CD4-positive, CD25-positive, alpha-beta regulatory T cell (primary cell): ENCODE data around the gene PLXNA4. TPM values are rescaled to one million over a fixed set of nuclear protein-coding genes. Genes with fewer than 3 reads are reported as not detected.

Experiments used
- ATAC-seq, 2 donors: fragments of 150-1000 bp; cut with Tn5 transposase; one replicate each; pipeline ENCODE4 v1.10.0; 2021; ENCODE audit warnings: low read depth in 2 of 2, moderate number of reproducible peaks in 2 of 2, moderate library complexity in 1 of 2
- DNase-seq, 3 donors: peaks; one replicate each; pipeline versions ENCODE4 v3.0.0 to v3.0.0-alpha.2; 2012 to 2022; ENCODE audit warnings: mixed read lengths in 1 of 3
- H3K27ac ChIP-seq: one replicate; pipeline ENCODE4 v1.7.0; 2013; ENCODE audit warnings: mild to moderate bottlenecking, low read length; ENCODE audit not compliant: insufficient read depth, poor library complexity, severe bottlenecking
- H3K27me3 ChIP-seq: one replicate; pipeline ENCODE4 v1.7.0; 2013; ENCODE audit warnings: low read length; ENCODE audit not compliant: control insufficient read depth, insufficient read depth
- H3K36me3 ChIP-seq: one replicate; pipeline ENCODE4 v1.7.0; 2013; ENCODE audit warnings: mild to moderate bottlenecking, low read length, moderate library complexity; ENCODE audit not compliant: control insufficient read depth, insufficient read depth
- H3K4me1 ChIP-seq: 2 replicates; pipeline ENCODE4 v1.7.0; 2013; ENCODE audit warnings: mild to moderate bottlenecking, low read length; ENCODE audit not compliant: insufficient read depth, control insufficient read depth, poor library complexity, severe bottlenecking
- H3K4me3 ChIP-seq: one replicate; pipeline ENCODE4 v1.7.0; 2013; ENCODE audit warnings: low read depth, mild to moderate bottlenecking, low read length, moderate library complexity
- H3K9me3 ChIP-seq, 2 experiments: 1 replicate in 1 of 2; 2 replicates in 1 of 2; pipeline ENCODE4 v1.7.0; 2013; ENCODE audit warnings: low read length in 2 of 2, mild to moderate bottlenecking in 1 of 2, moderate library complexity in 1 of 2; ENCODE audit not compliant: control insufficient read depth in 2 of 2
- H3K27ac Mint-ChIP-seq, 3 donors: one replicate each; pipeline ENCODE4 v1.8.0; 2020 to 2022; ENCODE audit warnings: mild to moderate bottlenecking in 3 of 3, mixed read lengths in 3 of 3, moderate library complexity in 2 of 3
- H3K27me3 Mint-ChIP-seq: one replicate; pipeline ENCODE4 v1.8.0; 2022; ENCODE audit warnings: mild to moderate bottlenecking, mixed read lengths
- H3K36me3 Mint-ChIP-seq: one replicate; pipeline ENCODE4 v1.8.0; 2020; ENCODE audit warnings: mixed read lengths
- H3K4me1 Mint-ChIP-seq, 4 donors: one replicate each; pipeline ENCODE4 v1.8.0; 2020 to 2022; ENCODE audit warnings: mixed read lengths in 4 of 4, mild to moderate bottlenecking in 1 of 4
- H3K4me3 Mint-ChIP-seq, 4 donors: one replicate each; pipeline ENCODE4 v1.8.0; 2020 to 2022; ENCODE audit warnings: mild to moderate bottlenecking in 4 of 4, mixed read lengths in 4 of 4, moderate library complexity in 3 of 4
- H3K9me3 Mint-ChIP-seq, 7 donors: one replicate each; pipeline ENCODE4 v1.8.0; 2020 to 2022; ENCODE audit warnings: mixed read lengths in 7 of 7, mild to moderate bottlenecking in 3 of 7, moderate library complexity in 2 of 7
- polyA plus RNA-seq, 4 donors: library from polyadenylated mRNA; unstranded; fragments of 300-500 nt; fragmentation: Illumina TruSeq; gene quantifications; one replicate each; pipeline ENCODE4 v1.2.3, GENCODE V29; 2021
- total RNA-seq: library from RNA; stranded (reverse); gene quantifications from one replicate; pipeline ENCODE4 v1.2.3, GENCODE V29; 2022

Gene PLXNA4
- total and polyA plus RNA-seq, 5 donors from 2014 or later = 0.27 TPM; not detected in 4

GRCh38 chr7:132254455-132254854, 321.8 kb downstream of the PLXNA4 start:
- H3K4me3 ChIP-seq = no peak overlapping the region
- DNase-seq (no peak), ATAC-seq (no peak)
- Mint-ChIP-seq H3K36me3 (no peaks in the 10 kb centered on the region), H3K4me3 (no peak overlapping the region), H3K9me3 (peaks cover 0 to 2% (median 0%) of the 10 kb centered on the region in 7 donors), H3K4me1 (no peaks in the 10 kb centered on the region), H3K27me3 (no peaks in the 10 kb centered on the region), H3K27ac (no peak overlapping the region)
- H3K9me3 ChIP-seq = no peaks in the 10 kb centered on the region
- no peaks in the 10 kb centered on the region for H3K27me3 ChIP-seq
- no peaks in the 10 kb centered on the region for H3K36me3 ChIP-seq
- no peak overlapping the region for H3K27ac ChIP-seq
- H3K4me1 ChIP-seq = no peaks in the 10 kb centered on the region

DNA sequence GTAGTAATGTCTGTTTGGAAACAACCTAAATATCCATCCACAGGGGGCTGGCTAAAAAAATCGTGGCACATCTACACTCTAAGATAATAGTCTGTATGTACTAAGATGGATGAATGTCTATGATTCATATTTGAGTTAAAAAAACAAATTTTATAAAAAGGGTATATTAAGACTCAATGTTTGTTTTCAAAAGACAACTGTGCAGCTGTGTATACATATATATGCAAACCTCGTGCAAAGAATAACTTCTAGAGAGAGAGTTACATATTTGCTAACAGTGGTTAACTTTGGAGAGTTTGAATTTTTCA, 323.5 kb downstream of the PLXNA4 start:
- no peak overlapping the region for H3K27ac ChIP-seq
- DNase-seq = no peak
- no peak overlapping the region for H3K4me3 ChIP-seq
- no peaks in the 10 kb centered on the region for H3K36me3 ChIP-seq
- Mint-ChIP-seq H3K27ac (no peak overlapping the region), H3K36me3 (no peaks in the 10 kb centered on the region), H3K4me3 (no peak overlapping the region), H3K9me3 (peaks cover 0 to 2% (median 0%) of the 10 kb centered on the region in 7 donors), H3K4me1 (no peaks in the 10 kb centered on the region), H3K27me3 (no peaks in the 10 kb centered on the region)
- H3K4me1 ChIP-seq = no peaks in the 10 kb centered on the region
- H3K27me3 ChIP-seq = no peaks in the 10 kb centered on the region
- no peak for ATAC-seq
- H3K9me3 ChIP-seq = no peaks in the 10 kb centered on the region

DNA sequence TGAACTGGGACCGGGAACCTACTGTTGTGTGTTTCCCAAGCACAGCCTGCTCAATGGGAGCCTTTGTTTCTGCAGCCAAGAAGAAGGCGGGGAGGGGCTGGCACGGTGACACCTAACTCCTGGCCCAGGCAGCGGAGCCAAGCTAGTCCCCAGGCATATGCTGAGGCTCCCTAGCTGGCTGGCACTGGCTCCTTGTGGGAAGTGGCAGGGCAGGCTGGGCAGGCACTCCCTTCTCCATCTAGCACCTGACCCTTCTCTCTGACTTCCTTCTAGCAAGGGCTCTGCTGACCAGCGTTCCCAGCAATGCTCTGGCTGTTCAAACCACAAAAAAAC, 325.0 kb downstream of the PLXNA4 start:
- no peak overlapping the region for H3K27ac Mint-ChIP-seq

GRCh38 chr7:132250480-132251326, 325.6 kb downstream of the PLXNA4 start:
- Histone ChIP-seq H3K4me1 (no peaks in the 10 kb centered on the region), H3K4me3 (no peak overlapping the region), H3K9me3 (no peaks in the 10 kb centered on the region), H3K27ac (no peak overlapping the region), H3K27me3 (no peaks in the 10 kb centered on the region), H3K36me3 (no peaks in the 10 kb centered on the region)
- Mint-ChIP-seq H3K36me3 (no peaks in the 10 kb centered on the region), H3K27me3 (no peaks in the 10 kb centered on the region), H3K9me3 (peaks cover 0 to 5% (median 1%) of the 10 kb centered on the region in 7 donors), H3K4me1 (no peaks in the 10 kb centered on the region), H3K4me3 (no peak overlapping the region), H3K27ac (no peak overlapping the region)
- ATAC-seq = no peak
- DNase-seq = no peak

More for the DNA sequence above, 325.0 kb downstream of the PLXNA4 start:
- Histone ChIP-seq H3K4me3 (no peak overlapping the region), H3K4me1 (no peaks in the 10 kb centered on the region), H3K27me3 (no peaks in the 10 kb centered on the region), H3K36me3 (no peaks in the 10 kb centered on the region), H3K9me3 (no peaks in the 10 kb centered on the region), H3K27ac (no peak overlapping the region)
- ATAC-seq (no peak), DNase-seq (no peak)
- Mint-ChIP-seq H3K36me3 (no peaks in the 10 kb centered on the region), H3K27me3 (no peaks in the 10 kb centered on the region), H3K4me1 (no peaks in the 10 kb centered on the region), H3K9me3 (peaks cover 0 to 2% (median 1%) of the 10 kb centered on the region in 7 donors), H3K4me3 (no peak overlapping the region)

GRCh38 chr7:132249256-132249971, 326.9 kb downstream of the PLXNA4 start:
- no peaks in the 10 kb centered on the region for H3K36me3 Mint-ChIP-seq
- no peak for DNase-seq
- Histone ChIP-seq H3K27ac (no peak overlapping the region), H3K4me3 (no peak overlapping the region), H3K36me3 (no peaks in the 10 kb centered on the region), H3K9me3 (no peaks in the 10 kb centered on the region), H3K27me3 (no peaks in the 10 kb centered on the region), H3K4me1 (no peaks in the 10 kb centered on the region)
- peaks cover 0 to 10% (median 2%) of the 10 kb centered on the region in 7 donors for H3K9me3 Mint-ChIP-seq
- no peak overlapping the region for H3K27ac Mint-ChIP-seq
- H3K4me3 Mint-ChIP-seq = no peak overlapping the region
- ATAC-seq = no peak
- no peaks in the 10 kb centered on the region for H3K4me1 Mint-ChIP-seq
- no peaks in the 10 kb centered on the region for H3K27me3 Mint-ChIP-seq

DNA sequence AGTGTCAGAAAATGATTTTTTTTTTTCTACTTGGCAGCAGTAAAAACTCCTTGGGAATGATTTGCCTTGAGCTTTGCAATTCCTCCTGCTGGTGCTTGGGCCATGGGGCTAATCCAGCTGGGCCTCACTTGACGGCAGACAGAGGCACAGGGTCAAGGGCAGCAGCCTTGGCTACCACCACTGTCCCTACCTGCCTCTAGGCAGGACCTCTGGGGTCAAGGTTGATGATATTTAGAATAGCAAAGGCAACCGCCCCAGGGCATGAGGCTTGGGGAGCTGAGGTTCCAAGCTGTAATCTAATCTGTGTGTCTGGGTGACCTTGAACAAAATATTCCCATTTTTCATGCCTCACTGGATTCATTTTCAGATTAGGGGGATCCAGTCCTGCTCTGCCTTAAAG, 327.4 kb downstream of the PLXNA4 start:
- H3K4me1 ChIP-seq = no peaks in the 10 kb centered on the region
- H3K36me3 ChIP-seq = no peaks in the 10 kb centered on the region
- Mint-ChIP-seq H3K4me1 (no peaks in the 10 kb centered on the region), H3K9me3 (peaks cover 0 to 10% (median 2%) of the 10 kb centered on the region in 7 donors), H3K36me3 (no peaks in the 10 kb centered on the region), H3K27ac (no peak overlapping the region), H3K27me3 (no peaks in the 10 kb centered on the region), H3K4me3 (no peak overlapping the region)
- DNase-seq = no peak
- ATAC-seq = no peak
- no peak overlapping the region for H3K27ac ChIP-seq
- peaks cover 2% of the 10 kb centered on the region for H3K27me3 ChIP-seq
- H3K4me3 ChIP-seq = no peak overlapping the region
- H3K9me3 ChIP-seq = no peaks in the 10 kb centered on the region

GRCh38 chr7:132247995-132248618, 328.2 kb downstream of the PLXNA4 start:
- no peak overlapping the region for H3K27ac Mint-ChIP-seq
- no peaks in the 10 kb centered on the region for H3K36me3 ChIP-seq
- peaks cover 0 to 10% (median 2%) of the 10 kb centered on the region in 7 donors for H3K9me3 Mint-ChIP-seq
- no peaks in the 10 kb centered on the region for H3K4me1 Mint-ChIP-seq
- H3K27me3 Mint-ChIP-seq = no peaks in the 10 kb centered on the region
- no peak overlapping the region for H3K4me3 ChIP-seq
- ATAC-seq = no peak
- H3K27me3 ChIP-seq = peaks cover 3% of the 10 kb centered on the region
- no peak overlapping the region for H3K27ac ChIP-seq
- no peak overlapping the region for H3K4me3 Mint-ChIP-seq
- DNase-seq = no peak
- H3K4me1 ChIP-seq = no peaks in the 10 kb centered on the region
- H3K36me3 Mint-ChIP-seq = no peaks in the 10 kb centered on the region
- no peaks in the 10 kb centered on the region for H3K9me3 ChIP-seq
